Epithelial cell of proximal tubule (primary cell): ENCODE results near the gene SLC1A4. TPM values are rescaled to one million over a fixed set of nuclear protein-coding genes. Genes with fewer than 3 reads are reported as not detected.

Experiments
- DNase-seq: peaks from one replicate; pipeline ENCODE4 v3.0.0-alpha.2; 2011; ENCODE audit warnings: low read depth
- H3K4me3 ChIP-seq: 2 replicates; pipeline ENCODE4 v1.5.1; 2011; ENCODE audit warnings: low read depth, mild to moderate bottlenecking, low read length
- CTCF ChIP-seq: conservative IDR thresholded peaks from 2 replicates; pipeline ENCODE4 v1.5.1; 2012; ENCODE audit warnings: low read depth, mild to moderate bottlenecking, low read length
- total RNA-seq: library from RNA; depleted of rRNA; stranded (reverse); fragments of >200 nt; gene quantifications from 2 replicates; pipeline ENCODE4 v1.2.3, GENCODE V29; 2015

Gene SLC1A4
- total RNA-seq, 1 donor from 2014 or later = 19.8 TPM

GRCh38 chr2:64945973-64946768 is 43.0 kb upstream of the SLC1A4 start:
- H3K4me3 ChIP-seq = no peak overlapping the region
- TF ChIP-seq CTCF = no peak
- DNase-seq = no peak

- no peak for TF ChIP-seq CTCF
- no peak overlapping the region for H3K4me3 ChIP-seq
Measured at GRCh38 chr2:64946769-64947247, 42.4 kb upstream of the SLC1A4 start.

GRCh38 chr2:64947885-64948284 is 41.3 kb upstream of the SLC1A4 start:
- no peak for TF ChIP-seq CTCF
- DNase-seq = no peak
- no peak overlapping the region for H3K4me3 ChIP-seq

More at GRCh38 chr2:64946769-64947247, 42.4 kb upstream of the SLC1A4 start:
- no peak for DNase-seq

- TF ChIP-seq CTCF = no peak
- no peak for DNase-seq
- no peak overlapping the region for H3K4me3 ChIP-seq
Measured at GRCh38 chr2:64950226-64951160, 38.7 kb upstream of the SLC1A4 start.

GRCh38 chr2:64951306-64951953 is 37.8 kb upstream of the SLC1A4 start:
- no peak for DNase-seq
- H3K4me3 ChIP-seq = no peak overlapping the region
- TF ChIP-seq CTCF = no peak

GRCh38 chr2:64952096-64952495 is 37.1 kb upstream of the SLC1A4 start:
- no peak for TF ChIP-seq CTCF
- H3K4me3 ChIP-seq = no peak overlapping the region
- no peak for DNase-seq
